Activated T-helper 9 cell treated with anti-CD3 and anti-CD28 coated beads, Interleukin-2, amount 50 U/mL, for 16 hours (primary cell): ENCODE results near the gene IL22.
"Not testable (repeated sequence)": the region's sequence is repeated elsewhere in the genome, so short reads cannot be mapped to it uniquely, and the experiment has no call there.

Source experiments
- DNase-seq: peaks from one replicate; pipeline ENCODE4 v3.0.0-alpha.2; 2020; ENCODE audit warnings: low read depth

The IL22 gene

DNA sequence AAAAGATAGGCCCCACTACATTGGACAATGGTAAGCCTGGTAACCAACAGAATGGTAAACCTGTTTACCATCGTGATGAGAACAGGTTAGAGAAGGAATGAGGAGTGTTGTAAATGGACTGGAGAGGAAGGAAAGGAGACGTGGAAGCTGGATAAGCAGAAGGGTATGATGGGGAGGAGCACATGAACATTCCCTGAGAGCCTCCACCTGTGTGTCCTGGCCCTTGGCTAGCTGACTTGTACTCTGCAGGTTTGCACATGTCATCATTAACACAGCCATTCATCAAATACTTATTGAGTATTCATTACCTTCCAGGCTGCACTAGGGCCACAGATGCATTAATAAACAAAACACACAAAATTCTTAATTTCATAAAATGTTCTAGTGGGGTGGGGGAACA lies 23.4 kb downstream of the IL22 start:
- DNase-seq = no peak

GRCh38 chr12:68227356-68227755 lies 26.0 kb downstream of the IL22 start:
- DNase-seq = no peak

GRCh38 chr12:68225576-68226476 lies 27.6 kb downstream of the IL22 start, which contains the start of gene IL26:
IL26 (minus strand) TSS chr12:68225810; CDS start chr12:68225756, 54 bp downstream.
- DNase-seq = peak; percentile 5

- no peak for DNase-seq
Observed at GRCh38 chr12:68224613-68225285, 28.7 kb downstream of the IL22 start.

GRCh38 chr12:68223067-68223747 lies 30.2 kb downstream of the IL22 start:
- peak; percentile 44 for DNase-seq

- DNase-seq = no peak
Observed at GRCh38 chr12:68222326-68222725, 31.1 kb downstream of the IL22 start.

GRCh38 chr12:68221497-68221896 lies 31.9 kb downstream of the IL22 start:
- no peak for DNase-seq

DNA sequence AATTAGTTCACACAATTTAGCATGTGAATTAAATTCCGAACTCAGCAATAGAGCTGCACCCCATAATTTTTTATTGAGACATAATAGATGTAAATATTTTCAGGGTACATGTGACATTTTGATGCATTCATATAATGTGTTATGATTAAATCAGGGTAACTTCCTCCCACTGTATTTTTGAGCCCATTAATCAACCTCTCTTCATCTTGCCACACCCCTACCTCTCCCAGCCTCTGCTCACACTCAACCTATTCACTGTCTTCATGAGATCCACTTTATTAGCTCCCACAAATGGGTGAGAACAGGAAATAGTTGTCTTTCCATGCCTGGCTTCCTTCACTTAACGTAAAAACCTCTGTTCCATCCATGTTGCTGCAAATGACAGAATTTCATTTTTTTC lies 42.5 kb downstream of the IL22 start:
- DNase-seq = no peak

GRCh38 chr12:68209048-68209728 lies 44.2 kb downstream of the IL22 start:
- not testable (repeated sequence) for DNase-seq

GRCh38 chr12:68207276-68207675 lies 46.1 kb downstream of the IL22 start:
- DNase-seq = no peak

DNA sequence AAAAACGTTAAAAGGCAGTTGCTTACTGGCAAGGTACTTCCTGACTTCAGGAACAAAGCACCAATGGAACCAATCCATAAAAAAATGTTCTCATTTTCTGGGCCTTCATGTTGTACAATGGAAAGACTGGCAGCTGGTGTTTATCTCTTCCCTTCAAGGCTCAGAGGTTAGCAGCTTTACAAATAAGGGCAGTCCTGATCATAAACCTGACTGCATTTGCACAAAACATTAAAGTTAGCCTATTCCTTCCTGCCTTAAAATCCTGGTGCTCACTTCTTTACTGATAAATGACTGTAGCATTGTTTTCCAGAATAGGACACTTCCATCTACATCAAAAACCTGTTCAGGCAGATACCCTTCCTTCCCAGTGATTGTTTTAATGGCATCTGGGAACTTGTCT lies 47.0 kb downstream of the IL22 start:
- DNase-seq = no peak

- DNase-seq = no peak
Observed at GRCh38 chr12:68203460-68203875, 49.9 kb downstream of the IL22 start.

DNA sequence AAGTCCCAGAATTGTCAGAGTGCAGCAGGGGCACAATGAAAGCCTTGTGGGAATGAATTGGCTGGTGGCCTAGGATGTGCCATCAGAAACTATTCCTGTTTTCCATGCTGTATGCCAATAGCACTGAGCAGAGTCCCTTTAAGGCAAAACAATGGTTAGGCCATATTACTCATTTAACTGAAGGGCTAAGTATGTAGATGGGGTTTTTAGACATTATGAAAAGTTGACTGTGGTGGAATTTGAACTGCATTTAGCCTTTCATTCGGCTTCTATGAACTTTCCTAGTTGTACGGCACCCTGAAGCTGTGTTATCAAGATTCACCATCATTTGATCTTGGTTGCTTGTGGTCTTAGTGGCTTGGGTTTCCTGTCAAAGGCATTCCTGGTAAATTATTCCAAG lies 52.5 kb downstream of the IL22 start:
- DNase-seq = no peak

DNA sequence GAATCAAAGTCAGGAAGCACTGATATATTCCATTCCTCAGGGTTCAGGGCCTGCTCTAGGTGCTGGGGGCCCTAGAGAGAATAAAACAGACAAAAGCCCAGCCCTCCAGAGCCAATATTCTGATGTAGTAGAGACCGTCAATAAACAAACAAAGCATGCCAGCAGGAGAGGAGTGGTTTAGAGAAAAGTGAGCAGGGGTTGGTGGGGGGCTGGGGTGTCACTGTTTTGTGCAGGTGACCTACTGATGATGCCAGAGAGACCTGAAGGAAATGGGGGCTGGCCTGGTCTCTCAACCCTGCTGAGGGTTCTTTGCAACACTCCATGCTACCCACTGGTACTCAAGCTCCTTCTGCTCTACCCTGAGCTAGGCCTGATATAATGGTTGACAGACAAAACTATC lies 54.3 kb downstream of the IL22 start:
- DNase-seq = no peak

DNA sequence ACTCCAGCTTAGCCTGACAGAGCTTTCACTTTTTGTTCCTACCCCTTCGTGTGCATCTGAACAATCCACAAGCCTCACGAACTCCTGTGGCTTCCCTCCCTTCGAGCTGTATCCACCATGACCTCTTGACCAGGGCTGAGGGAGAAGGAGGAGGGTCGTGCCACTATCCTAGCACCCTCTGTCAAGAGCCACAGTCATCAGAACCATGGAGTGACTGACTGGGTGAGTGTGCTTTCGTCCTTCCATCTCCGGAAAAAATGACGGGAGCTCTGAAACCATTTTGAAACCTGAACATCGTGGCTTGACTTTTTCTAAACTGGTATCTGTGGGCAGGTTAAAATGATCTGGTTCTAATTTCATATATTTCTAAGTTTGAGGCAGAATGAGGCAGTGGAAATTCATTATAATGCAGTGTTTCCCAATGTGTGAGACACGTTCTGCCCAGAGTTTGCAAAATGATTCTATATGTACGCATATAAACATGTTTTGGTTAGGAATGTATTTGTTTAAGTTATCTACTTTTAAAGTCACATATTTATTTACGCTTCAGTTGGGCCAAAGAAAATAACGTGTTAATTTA lies 54.8 kb downstream of the IL22 start:
- no peak for DNase-seq
